ENCODE measurements around the gene IGSF6. TPM values are rescaled to one million over a fixed set of nuclear protein-coding genes. Genes with fewer than 3 reads are reported as not detected.

The IGSF6 gene
- total and polyA plus RNA-seq, 2 of the 13 experiments (the other 11 are each of a cell fraction or from before 2014, with no cell fraction given) = not detected

- no peak for TF ChIP-seq BCLAF1 (IDR thresholded peaks at IDR 0.05)
- TF ChIP-seq KAT2B (IDR thresholded peaks at IDR 0.05; ENCODE audit: borderline replicate concordance, low read depth, low read length) = no peak
- TF ChIP-seq IKZF5 (CRISPR knock-in tag; IDR thresholded peaks at IDR 0.05) = peak; percentile 100
- TF ChIP-seq ZBTB26 (CRISPR knock-in tag; IDR thresholded peaks at IDR 0.05; ENCODE audit: borderline replicate concordance) = peak; percentile 90; the same call in 1 of the 2 replicates
- TF ChIP-seq KAT8 (CRISPR knock-in tag; IDR thresholded peaks at IDR 0.05) = peak; percentile 99
- peak; percentile 84; the same call in 1 of the 2 replicates for TF ChIP-seq GZF1 (CRISPR knock-in tag; IDR thresholded peaks at IDR 0.05)
- TF ChIP-seq ZNF512 (CRISPR knock-in tag; IDR thresholded peaks at IDR 0.05) = no peak
- no peak for TF ChIP-seq MBD4 (IDR thresholded peaks at IDR 0.05; ENCODE audit: borderline replicate concordance, low read length)
- peak; percentile 93 for TF ChIP-seq NRL (CRISPR knock-in tag; IDR thresholded peaks at IDR 0.05; ENCODE audit: borderline replicate concordance)
- TF ChIP-seq ZNF883 (CRISPR knock-in tag; IDR thresholded peaks at IDR 0.05; ENCODE audit: not compliant biosample characterization) = peak; percentile 95
- TF ChIP-seq ZNF263 (CRISPR knock-in tag; IDR thresholded peaks at IDR 0.05) = no peak
- peak; percentile 66; the same call in 1 of the 2 replicates for TF ChIP-seq RNF219 (CRISPR knock-in tag; IDR thresholded peaks at IDR 0.05)
- peak; percentile 88; the same call in 1 of the 2 replicates for TF ChIP-seq U2AF2 (IDR thresholded peaks at IDR 0.05; ENCODE audit: low read depth, low read length)
- no peak; the same call in 1 of the 2 replicates for TF ChIP-seq ZBTB3 (CRISPR knock-in tag; IDR thresholded peaks at IDR 0.05; ENCODE audit: borderline replicate concordance, low read depth)
- 0 out of 2 replicates have a peak, but pooled peaks have one; percentile 48 for TF ChIP-seq ZNF3 (CRISPR knock-in tag; IDR thresholded peaks at IDR 0.05)
- TF ChIP-seq PREB (CRISPR knock-in tag; IDR thresholded peaks at IDR 0.05) = no peak
Measured at GRCh38 chr16:21599122-21600030, 53.0 kb downstream of the IGSF6 start, which contains the start of gene METTL9 (continued).
